ENCODE results near the gene PXDN.
"Not testable (repeated sequence)": the region's sequence is repeated elsewhere in the genome, so short reads cannot be mapped to it uniquely, and the experiment has no call there.

The PXDN gene

DNA sequence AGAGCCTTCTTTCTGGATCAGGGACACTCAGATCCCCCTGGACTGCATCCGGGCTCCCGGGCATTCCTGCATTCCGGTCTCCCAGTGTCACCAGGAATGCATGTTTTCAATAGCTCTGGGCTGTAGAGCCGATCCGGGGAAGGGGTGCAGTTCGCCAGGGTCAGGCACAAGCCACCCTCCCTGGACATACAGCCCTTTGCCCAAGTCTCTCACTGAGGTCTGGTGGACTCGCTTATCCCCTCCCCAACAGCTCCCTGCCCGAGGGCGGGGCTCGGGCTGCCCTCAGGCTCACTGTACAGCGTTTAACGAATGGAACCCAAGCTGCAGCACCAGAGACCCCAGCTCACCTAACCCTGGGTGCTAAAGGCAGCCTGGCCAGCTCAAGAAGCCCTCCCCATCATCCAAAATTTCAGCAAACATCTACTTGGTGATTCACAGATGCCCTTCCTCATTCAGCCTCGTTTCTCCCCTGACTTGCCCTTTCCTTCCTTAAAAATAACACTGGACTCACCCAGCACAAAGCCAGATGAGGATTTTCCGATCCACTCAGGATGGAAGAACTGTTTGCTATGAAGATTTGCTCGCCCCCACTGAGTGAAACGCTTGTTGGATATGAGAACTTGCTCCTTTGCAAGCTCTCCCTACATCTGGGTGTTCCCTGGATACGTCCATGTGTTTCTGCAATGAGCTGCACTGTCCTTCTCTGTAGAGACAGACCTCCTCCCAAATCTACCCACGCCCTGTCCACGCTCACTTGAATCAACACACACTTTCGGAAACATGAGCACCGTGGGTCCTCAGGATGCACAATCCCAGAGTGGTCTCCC, 58.1 kb downstream of the PXDN start:
- peak; percentile 85 for DNase-seq (ENCODE audit: low read depth, low spot score)

DNA sequence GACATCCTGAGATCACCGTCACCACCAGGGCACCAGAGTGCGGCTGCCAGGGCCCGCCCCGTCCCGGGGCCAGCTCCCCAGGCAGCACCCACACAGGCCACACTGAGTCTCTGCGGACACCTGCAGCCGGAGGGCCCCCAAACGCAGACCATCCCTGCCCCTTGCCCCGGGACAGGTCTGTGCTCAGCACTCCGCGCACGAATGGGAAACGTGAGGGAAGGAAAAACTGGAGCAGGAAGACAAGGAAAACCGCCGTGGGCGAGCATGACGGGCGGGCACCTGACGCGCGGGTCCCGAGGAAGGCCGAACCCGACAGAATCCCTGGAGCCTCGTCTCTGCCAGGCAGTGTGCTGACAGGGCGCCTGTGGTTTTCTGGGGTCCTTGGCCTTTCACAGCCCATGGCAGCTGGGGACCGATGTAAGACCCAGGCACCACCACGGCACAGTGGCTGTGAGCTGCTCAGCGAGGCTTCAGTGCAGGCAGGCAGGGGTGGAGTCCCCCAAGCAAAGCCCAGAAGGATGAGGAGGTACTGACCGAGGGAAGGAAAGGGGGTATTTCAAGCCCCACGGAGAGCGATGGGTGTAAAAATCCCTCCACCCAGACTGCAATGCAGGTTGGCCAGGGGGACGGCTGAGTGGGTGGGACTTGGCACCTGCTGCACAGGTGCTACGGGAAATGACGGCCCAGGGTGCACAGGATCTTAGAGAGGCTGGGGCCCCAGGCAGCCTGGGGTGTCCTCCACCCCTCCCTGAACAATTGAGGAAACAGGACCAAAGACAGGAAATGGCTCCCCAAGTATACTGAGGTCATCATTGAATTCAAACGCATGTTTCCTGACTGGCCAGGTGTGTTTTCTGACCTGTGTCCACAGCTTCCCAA, 59.0 kb downstream of the PXDN start:
- DNase-seq (ENCODE audit: low read depth, low spot score), result no peak

DNA sequence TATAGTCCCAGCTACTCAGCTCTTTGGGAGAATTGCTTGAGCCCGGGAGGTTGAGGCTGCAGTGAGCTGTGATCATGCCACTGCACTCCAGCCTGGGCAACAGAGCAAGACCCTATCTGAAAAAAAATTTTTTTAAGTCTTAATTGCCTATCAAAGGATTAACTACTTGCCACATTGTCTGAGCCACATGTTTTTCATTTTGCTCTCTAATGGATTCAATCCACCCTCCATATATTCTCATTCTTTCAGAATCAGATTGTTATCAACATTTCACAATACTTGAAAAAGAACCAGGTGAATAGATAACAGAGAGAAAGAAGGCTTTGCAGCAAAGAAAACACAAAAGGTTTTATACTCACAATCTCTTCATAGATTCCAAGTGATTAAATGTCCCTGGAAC, 61.0 kb downstream of the PXDN start:
- DNase-seq (ENCODE audit: low read depth, low spot score), result no peak

DNA sequence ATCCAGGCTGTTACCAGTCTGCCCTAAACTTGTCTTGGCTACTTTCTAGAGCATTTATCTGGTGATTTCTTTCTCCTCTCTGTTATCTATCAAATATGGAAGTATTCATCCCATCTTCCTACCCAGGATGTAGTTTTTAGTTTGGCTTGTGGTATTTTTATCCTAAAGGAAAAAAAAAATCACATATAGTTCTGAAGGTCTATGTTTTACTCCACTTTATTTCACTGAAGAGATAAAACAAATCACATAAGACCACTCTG, 62.2 kb downstream of the PXDN start:
- no peak for DNase-seq (ENCODE audit: low read depth, low spot score)

DNA sequence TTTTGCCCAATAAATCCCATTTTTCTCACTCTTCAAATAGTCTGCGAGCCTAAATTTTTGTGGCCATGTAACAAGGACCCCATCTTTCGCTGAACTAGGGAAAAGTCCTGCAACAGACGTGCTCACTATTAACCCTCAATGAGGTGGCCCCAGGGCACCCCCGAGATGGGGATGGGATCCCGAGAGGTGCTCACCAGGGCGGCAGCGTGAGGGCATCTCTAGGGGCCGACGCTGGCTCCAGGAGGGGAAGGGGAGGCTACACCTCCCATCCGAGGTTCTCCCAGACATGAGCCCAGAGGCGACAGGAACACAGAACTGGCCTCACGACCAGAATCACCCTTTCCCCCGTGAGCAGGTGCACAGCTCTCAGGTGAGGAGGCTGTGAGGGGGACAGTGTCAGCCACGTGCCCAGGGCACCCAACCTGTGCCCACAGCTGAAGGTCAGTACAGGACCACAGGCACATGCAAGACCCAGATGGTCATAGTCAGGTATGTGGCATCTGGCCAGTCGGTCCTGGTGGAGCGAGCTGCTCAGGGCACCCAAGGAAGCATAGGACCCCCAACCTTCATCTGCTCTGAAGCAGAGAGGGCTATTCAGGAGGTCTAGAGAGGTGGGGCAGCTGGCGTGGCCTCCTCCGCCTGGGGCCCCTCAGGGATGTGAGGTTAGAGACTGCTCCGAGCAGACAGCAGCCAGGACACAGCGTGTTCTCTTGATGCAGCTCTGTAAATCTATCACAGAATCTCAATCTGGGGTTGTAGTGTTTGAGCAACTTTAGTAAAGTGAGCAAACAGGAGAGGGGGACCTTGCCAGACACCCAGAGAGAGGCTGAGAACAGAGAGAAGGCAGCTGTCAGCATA, 62.8 kb downstream of the PXDN start:
- DNase-seq (ENCODE audit: low read depth, low spot score), result no peak

DNA sequence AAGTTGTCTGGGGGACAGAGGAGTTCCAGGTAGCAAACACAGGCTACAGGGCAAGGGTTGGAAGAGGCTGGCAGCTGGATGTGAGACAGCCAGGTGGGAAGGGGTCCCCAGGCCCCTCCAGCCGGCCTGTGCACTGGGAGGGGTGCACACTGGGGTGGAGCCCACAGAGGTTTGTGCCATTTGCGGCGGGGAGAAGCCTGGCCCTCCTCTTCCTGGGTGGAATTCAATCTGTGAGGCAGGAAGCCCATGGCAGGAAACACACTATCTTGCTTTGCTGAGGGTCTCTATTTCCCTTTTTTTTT, 63.3 kb downstream of the PXDN start:
- DNase-seq (ENCODE audit: low read depth, low spot score), result no peak

DNA sequence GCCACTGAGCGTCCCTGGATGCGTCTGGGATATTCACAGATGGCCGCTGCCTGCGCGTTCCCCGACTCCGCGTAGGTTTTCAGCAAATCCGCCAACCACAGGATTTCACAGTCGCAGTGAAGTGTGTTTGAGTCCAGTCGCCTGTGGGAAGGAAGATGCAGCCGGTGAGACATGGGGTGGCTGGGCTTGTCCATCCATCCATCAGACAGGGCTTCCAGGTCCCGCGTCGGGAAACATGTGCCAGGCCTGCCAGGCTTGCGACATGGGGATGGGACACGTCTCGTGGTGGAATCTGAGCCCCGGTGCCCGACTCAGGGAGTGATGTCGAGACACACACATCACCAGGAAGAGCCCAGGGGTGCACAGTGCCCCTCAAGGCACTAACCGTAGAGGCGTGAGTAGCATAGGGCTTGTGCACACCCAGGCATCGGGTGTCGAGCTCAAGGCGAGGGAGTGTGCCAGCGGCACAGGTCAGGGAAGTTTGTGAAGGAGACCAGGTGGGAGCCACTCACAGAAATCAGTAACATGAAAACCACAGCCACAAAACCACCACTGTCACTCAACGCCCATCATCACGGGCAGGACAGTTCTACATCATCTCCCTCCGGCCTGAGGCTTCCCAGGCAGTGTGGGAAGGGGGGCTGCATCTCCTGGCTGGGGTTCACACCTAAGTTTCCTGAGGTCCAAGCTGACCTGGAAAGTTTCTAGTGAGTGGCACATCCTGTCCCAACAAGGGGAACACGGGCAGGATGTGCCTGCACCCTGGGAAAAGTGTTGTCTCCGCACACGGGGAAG, 63.9 kb downstream of the PXDN start:
- DNase-seq (ENCODE audit: low read depth, low spot score), result no peak

DNA sequence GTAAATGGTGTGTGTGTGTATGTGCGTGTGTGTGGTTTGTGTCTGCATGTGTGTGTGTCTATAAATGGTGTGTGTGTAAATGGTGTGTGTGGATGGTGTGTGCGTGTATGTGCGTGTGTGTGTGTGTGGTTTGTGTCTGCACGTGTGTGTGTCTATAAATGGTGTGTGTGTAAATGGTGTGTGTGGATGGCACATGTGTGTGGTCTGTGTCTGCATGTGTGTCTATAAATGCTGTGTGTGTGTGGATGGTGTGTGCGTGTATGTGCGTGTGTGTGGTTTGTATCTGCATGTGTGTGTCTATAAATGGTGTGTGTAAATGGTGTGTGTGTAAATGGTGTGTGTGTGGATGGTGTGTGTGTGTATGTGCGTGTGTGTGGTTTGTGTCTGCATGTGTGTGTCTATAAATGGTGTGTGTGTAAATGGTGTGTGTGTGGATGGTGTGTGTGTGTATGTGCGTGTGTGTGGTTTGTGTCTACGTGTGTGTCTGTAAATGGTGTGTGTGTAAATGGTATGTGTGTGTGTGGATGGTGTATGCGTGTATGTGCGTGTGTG, 64.8 kb downstream of the PXDN start:
- DNase-seq (ENCODE audit: low read depth, low spot score), result not testable (repeated sequence)

DNA sequence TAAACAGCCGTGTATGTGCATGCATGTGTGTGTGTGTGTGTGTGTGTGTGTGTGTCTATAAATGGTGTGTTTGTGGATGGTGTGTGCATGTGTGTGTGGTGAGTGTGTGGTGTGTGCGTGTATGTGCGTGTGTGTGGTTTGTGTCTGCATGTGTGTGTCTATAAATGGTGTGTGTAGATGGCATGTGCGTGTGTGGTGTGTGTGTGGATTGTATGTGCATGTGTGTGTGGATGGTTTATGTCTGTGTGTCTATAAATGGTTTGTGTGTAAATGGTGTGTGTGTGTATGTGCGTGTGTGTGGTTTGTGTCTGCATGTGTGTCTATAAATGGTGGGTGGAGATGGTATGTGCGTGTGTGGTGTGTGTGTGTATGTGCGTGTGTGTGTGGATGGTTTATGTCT, 65.2 kb downstream of the PXDN start:
- not testable (repeated sequence) for DNase-seq (ENCODE audit: low read depth, low spot score)

DNA sequence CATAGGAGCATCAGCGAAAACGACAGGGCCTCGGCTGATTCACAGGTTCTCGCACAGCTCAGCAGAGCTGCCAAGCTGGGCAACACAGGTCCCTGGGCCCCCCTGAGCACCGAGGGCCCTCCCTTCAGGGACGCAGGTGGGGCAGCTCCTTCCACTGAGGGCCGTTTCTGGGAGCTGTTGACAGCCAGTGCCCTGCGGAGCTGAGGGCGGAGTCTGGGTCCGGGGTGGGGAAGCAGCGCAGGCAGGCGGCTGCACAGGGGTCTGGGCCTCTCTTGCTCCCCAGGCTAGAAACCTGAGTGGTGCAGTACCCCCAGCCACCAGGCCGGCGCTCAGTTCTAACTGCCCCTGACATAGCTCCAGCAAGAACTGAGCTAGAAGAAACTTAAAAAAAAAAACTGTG, 65.7 kb downstream of the PXDN start:
- DNase-seq (ENCODE audit: low read depth, low spot score), result no peak

DNA sequence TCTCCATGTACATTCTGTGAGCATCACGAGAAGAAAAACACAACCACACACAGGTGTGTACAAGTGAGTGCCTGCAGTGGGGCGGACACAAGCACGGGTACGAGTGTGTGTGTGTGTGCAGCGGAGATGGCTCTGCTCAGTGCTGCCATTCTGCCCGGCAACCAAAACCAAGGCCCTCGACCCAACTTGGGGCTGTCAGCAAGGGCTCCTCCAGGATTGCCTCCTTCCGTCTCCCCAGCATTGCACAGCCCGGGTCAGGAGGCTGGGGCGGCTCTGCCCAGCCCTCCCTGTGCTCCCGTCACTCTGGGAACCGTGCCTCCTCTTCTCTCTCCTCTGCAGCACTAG, 66.5 kb downstream of the PXDN start:
- DNase-seq (ENCODE audit: low read depth, low spot score), result no peak

DNA sequence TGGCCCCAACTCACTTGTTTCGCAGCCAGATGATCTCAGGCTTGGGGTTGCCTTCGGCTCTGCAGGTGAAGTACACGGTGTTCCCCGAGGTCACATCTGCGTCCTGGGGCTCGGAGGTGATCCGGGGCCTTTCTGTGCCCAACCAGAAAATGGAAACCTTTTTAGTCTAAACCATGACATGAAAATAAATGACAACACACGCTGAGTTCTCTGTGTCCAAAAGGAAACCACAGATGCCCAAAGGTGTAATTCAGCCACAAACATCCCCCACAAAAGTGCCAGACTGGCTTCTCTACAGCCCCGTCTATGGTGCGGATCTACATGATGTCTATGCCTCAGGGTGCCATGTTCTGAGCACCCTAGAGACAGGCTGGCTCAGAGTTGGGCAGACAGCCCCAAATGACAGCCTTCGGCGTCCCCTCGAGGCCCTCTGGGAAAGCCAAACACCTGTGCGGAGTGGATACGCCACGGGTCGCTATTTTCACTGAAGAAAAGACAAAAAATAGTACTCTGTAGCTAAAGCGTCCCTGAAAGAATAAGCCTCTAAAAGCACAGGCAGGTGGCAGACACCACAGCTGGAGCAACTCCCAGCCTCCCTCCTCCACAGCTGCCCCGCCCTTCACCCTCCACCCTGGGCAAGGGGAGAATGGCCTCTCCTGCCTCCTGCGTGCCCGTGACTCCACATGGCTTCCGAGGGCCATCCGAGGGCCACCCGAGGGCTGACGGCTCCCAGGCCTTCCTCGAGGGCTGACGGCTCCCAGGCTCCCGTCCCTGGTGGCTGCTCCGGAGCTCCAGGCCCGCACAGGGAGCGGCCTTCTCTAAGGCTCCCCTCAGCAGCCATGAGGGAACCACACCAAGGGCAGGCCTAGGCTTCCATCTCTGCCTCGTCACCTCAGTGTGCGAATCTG, 67.1 kb downstream of the PXDN start:
- DNase-seq (ENCODE audit: low read depth, low spot score), result no peak

DNA sequence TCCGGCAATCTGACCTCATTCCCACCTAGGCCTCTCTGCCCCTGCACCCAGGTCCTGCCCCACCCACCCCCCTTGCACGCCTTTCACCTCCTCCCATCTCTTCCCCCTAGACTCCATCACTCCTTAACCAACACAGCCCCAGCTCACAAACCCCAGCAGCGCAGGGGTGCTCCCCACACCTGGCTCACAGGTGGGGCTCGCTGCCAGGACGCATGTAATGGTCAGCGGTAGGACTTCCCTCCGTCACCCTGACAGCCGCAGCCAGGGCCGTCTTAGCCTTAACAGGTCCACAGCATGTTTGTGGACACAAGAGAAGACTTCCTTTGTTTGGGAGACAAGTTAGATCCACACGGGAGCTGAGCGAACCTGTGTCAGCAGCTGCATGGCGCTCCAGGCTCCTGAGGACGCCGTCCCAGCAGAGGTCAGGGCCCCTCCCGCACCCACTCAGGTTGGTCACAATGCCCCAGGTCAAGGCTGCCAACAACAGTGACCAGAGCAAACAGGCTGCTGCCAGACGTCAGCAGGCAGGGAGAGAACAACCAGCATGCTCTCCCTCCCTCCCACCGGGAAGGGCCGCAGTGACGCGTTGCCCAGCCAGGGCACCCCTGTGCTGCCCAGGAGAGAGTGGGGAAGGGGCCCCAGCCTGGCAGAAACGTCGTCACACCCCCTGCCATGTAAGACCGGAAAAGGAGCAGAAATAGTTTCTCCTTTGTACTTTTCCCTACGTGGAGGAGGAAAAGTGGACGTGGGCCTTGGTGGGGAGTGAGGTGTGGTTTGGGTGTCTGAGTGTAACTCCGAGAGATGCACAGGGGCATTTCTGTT, 68.0 kb downstream of the PXDN start:
- DNase-seq (ENCODE audit: low read depth, low spot score), result no peak

DNA sequence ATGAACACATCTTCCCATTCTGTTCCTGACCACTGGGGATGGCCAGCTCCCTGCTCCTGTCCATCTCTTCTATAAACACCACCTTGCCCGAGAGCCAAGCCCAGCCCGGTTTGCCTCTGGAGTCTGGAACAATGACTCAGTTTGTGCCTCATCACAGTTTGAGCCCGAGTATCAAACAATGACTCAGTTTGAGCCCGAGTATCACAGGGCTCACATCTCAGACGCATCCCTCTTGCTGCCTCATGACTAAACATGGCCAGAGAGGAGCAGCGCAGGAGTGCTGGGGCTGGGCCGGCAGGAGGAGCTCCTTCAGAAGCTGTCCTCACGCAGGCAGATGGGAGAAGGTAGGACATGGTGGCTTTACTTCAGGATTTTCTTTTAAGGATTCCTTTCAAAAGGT, 68.7 kb downstream of the PXDN start:
- DNase-seq (ENCODE audit: low read depth, low spot score), result peak; percentile 85

DNA sequence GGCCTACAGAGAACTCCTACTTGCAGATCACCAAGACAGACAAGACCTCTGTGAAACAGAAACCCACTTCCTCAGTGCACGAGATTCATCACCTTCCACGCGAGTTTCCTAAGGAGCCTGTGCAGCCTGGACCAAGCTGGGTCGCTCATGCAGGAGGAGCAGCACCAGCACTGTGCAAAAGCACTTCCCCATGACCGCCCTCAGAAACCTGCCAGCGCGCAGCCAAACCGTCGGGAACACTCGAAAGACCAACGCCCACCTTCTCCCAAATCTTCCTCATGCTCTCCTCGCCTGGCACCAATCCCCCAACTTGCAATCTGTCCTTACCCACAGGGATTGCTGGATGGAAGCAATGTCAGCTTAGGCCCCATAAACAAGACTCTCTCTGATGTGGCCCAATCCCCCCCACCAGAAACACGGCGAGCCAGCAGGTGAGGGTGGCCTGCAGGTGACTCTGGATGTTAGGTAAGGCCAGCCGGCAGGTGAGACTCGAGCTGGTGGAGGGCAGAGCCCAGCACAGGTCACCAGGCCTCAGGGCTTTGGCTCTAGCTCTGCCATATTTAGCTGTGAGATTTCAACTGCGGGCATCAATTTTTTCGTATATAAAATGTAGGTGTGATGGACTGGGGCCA, 69.4 kb downstream of the PXDN start:
- DNase-seq (ENCODE audit: low read depth, low spot score), result no peak

DNA sequence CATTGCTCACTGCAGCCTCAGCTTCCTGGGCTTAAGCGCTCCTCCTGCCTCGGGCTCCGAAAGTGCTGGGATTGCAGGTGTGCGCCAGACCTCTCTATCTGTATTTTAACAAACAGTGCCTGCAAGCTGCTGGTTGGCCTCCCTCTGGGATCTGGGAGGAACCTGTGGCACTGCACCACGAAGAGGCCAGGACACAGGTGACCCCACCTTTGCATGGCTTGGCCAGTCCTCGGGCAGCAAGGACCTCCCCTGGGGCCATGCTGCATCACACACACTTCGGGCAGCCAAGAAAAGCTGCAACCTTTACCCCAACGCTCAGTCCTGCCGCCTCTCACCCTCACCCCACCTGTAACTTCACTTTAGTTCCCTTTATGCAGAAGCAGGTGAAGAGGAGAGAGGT, 70.0 kb downstream of the PXDN start:
- DNase-seq (ENCODE audit: low read depth, low spot score), result no peak

DNA sequence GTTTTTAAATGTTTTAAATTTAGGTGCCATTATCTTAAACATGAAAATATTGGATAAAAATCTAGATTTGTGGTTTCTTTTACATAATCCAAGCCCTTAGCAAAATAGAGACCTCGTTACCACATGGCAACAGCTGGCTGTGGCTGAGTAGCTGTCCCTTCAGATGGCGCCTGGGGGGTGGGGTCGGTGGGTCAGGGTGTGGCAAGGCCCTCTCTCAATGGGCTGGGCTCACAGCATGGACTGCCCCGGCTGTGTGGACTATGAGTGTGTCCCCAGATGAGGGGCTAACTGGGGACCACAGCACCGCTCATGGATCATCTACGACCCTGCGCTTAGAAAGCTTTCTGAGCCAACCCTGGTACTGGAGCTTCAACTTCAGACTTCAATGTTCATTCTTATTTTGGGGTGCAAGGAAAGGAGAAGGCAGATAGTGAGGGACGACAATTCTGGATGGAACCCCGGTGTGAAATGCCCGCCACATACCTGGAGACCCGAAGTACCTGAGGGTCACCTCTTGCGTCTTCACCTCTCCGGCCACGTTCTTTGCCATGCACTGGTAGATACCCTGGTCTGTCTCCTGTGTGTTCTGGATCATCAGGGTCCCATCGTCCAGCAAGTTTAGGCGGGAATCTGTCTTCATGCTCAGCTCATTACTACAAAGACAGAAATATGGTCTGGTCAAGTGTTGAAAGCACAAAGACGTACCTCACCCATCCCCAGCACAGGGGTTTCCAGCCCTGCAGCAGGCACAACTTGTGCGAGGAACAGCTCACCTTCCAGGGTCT, 71.0 kb downstream of the PXDN start:
- DNase-seq (ENCODE audit: low read depth, low spot score), result no peak

DNA sequence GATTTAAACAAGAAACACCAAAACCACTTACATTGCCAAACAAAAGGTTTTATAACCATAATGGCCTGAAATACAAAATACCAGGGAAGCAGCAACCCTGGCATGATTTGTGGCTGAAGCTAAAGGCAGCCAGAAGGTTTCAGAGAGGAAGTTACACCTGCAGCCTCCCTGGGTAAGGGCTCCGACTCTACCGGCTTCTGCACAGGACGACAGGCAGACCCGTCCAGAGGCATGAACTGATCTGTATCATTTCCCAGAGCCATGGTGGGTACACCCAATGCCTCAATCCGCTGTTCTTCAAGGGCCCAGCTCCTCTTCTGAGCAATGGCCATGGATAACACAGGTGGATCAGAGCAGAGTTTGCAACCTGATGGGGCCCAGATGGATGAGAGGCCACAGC, 71.6 kb downstream of the PXDN start:
- DNase-seq (ENCODE audit: low read depth, low spot score), result no peak

Data from astrocyte of the hippocampus (primary cell).